ENCODE measurements around the gene HSPA2. TPM values are rescaled to one million over a fixed set of nuclear protein-coding genes. Genes with fewer than 3 reads are reported as not detected.
A peak's percentile ranks its signal among the peaks of the same experiment; 100 is the strongest.
"Not testable (repeated sequence)": the region's sequence is repeated elsewhere in the genome, so short reads cannot be mapped to it uniquely, and the experiment has no call there.

The HSPA2 gene
- polyA plus RNA-seq, 1 donor from 2014 or later: 0.26 TPM

DNA sequence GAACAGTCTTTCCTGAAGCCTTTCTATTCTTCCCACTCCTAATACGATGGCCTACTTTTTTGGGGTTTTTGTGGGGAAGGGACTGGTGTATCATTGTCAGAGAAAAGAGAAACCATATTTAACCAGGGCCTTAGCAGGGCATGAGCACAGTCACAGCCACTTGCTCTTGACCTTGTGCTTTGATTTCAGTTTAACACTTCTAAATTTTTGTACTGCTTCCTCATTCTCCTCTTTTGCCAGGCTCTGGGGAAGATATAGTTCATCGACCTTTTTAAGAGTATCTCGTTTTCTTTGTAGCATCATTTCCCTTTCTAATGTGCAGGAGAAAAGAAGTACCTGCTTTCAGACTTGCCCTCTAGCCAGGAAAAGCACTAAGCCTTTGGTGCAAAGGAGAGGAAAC, 33.8 kb upstream of the HSPA2 start:
- peaks cover 61 to 71% (median 67%) of the 10 kb centered on the region in 3 donors for H3K4me1 Mint-ChIP-seq
- H3K4me3 Mint-ChIP-seq: peak overlapping the region; percentile 96 to 99 (median 97)
- H3K27ac Mint-ChIP-seq: peak overlapping the region; percentile 97 to 100 (median 98)
- peaks cover 0 to 2% (median 0%) of the 10 kb centered on the region in 3 donors for H3K9me3 Mint-ChIP-seq
- no peaks in the 10 kb centered on the region for H3K36me3 Mint-ChIP-seq
- H3K27me3 Mint-ChIP-seq: no peaks in the 10 kb centered on the region

DNA sequence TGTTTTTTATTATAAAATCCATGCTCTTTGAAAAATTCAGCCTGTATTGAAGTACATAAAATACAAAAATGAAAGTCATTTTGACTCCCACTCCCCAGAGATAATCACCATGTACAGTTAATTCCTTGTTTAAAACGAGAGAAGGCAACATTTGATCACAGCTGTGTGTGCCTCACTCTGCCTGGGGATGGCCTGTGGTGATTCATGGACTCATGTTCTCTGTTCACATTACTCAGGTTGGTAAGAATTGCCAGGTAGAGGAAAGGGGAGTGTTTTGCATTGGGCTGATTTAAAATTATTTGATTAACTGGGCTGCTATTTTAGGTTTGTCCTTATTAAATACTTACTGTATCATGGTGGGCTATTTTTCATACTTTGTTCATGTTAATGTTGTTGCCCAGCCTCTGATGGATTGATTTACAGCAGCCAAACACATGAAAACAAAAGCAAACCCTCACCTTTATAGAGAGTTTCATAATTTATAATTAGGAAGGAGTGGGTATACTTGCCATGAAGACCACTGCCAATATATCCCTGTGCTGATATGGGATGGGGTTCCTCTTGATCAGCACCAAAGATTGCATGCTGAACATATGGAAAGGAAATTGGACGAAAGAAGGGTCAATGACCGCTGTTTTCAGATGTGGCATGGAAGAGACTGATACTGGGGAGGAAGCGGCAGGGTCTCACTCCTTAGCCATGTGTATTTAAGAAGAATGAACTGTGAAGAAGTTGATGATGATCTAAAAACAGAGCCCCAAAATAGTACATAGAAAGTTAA, 33.0 kb upstream of the HSPA2 start:
- H3K27ac Mint-ChIP-seq: peak overlapping the region; percentile 97 to 100 (median 98)

DNA sequence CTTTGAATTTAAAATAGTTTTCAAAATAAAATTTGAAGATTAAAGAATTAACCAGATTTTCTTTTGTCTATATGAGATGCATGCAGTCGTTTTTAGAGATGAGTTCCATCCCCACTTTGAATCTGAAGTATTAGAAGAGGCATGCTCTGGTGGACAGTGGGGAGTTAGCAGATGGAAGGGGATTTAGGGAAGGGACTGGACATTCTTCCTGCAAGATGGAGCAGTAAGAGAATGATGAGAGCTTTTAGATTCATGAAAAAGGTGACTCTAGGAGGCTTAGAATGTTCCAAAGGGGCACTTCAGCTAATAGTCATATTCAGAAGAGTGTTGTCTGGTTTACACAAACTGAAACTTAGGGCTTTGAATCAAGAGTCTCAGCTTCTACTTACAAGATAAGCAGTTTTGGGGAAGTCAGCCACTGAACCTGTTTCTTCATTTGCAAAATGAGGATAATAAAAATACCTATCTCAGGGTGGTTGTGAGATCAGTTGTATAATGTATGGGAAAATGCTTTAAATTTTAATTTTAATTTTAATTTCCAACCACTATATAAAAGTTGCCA, 32.2 kb upstream of the HSPA2 start:
- Mint-ChIP-seq H3K4me3 (peak overlapping the region; percentile 51 to 99 (median 97)), H3K9me3 (peaks cover 0 to 2% (median 0%) of the 10 kb centered on the region in 3 donors), H3K27ac (peak overlapping the region; percentile 74 to 100 (median 98)), H3K36me3 (no peaks in the 10 kb centered on the region), H3K27me3 (no peaks in the 10 kb centered on the region), H3K4me1 (peaks cover 55 to 69% (median 66%) of the 10 kb centered on the region in 3 donors)

More for the DNA sequence above, 33.0 kb upstream of the HSPA2 start:
- Mint-ChIP-seq H3K36me3 (no peaks in the 10 kb centered on the region), H3K9me3 (peaks cover 0 to 2% (median 0%) of the 10 kb centered on the region in 3 donors), H3K27me3 (no peaks in the 10 kb centered on the region), H3K4me1 (peaks cover 57 to 66% (median 63%) of the 10 kb centered on the region in 3 donors), H3K4me3 (peak overlapping the region; percentile 96 to 99 (median 97))

DNA sequence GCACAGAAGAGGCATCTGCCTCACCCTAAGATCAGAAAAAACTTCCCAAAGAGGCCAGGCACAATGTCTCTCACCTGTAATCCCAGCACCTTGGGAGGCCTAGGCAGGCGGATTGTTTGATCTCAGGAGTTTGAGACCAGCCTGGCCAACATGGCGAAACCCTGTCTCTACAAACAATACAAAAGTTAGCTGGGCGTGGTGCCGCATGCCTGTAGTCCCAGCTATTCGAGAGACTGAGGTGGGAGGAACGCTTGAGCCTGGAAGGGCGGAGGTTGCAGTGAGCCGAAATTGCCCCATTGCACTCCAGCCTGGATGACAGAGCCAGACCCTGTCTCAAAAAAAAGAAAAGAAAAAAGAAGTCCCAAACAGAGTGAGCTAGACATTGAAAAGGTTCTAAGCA, 31.5 kb upstream of the HSPA2 start:
- no peaks in the 10 kb centered on the region for H3K27me3 Mint-ChIP-seq
- no peaks in the 10 kb centered on the region for H3K9me3 Mint-ChIP-seq
- H3K27ac Mint-ChIP-seq: peak overlapping the region in 2 of 3 donors; percentile 65 to 98
- peak overlapping the region in 3 of 4 donors; percentile 13 to 98 (median 81) for H3K4me3 Mint-ChIP-seq
- H3K4me1 Mint-ChIP-seq: peaks cover 55 to 73% (median 68%) of the 10 kb centered on the region in 3 donors
- H3K36me3 Mint-ChIP-seq: no peaks in the 10 kb centered on the region

DNA sequence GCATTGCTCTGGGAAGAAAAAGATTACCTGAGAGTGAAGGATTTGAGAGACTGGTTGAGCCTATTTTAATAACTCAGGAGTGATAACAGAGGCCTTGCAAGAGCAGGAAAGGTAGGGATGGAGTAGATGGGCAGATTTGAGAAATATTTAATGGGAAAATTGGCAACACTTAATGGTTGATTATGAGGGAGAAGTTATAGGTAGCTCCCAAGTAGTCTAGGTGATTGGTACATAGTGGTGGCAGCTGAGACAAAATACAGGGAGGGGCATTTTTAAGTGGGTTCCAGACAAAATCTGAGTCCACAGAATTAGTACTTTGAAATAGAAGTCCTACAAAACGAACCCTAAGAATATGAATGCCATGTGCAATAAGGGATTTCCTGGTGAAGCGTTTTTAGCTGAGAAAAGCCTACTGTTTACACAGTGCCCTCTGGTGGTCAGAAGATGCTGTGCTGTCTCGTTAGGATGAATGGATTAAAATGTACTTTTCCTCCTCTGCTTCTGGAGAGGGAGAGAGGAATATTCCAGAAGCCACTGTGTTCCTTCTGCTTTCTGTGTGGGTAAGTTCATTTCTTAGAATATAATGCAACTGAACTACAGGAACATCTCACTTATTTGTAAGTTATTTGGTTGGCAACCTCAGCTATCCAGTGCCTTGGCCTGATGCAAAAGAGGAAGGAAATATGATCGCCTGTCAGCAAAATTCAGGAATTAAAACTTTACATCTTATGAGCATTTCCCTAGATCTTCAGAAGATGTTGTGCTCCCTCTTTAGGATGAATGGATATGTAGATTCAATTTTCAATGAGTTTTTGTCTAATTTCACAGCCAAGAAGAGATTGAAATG, 29.5 kb upstream of the HSPA2 start:
- peak overlapping the region; percentile 27 to 83 (median 73) for H3K27ac Mint-ChIP-seq
- H3K36me3 Mint-ChIP-seq: no peaks in the 10 kb centered on the region
- H3K27me3 Mint-ChIP-seq: no peaks in the 10 kb centered on the region
- H3K4me1 Mint-ChIP-seq: peaks cover 56 to 81% (median 74%) of the 10 kb centered on the region in 3 donors
- no peaks in the 10 kb centered on the region for H3K9me3 Mint-ChIP-seq
- H3K4me3 Mint-ChIP-seq: peak overlapping the region in 3 of 4 donors; percentile 24 to 72 (median 41)

DNA sequence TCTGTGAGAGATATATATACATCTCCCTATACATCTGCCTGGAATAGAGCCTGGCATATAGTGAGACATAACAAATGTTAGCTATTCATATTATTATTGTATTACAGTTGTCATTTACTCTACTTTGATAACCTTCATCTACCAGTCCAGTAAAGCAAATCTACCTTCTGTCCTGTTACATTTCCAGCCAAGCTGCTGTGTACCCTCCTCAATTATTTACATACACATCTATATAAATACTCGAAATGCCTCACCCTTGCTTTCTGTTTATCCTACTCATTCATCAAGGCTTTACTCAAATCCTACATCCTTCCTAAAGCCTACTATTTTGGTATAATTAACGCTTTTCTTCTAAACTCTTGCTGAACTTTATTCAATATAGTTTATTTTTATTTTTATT, 27.3 kb upstream of the HSPA2 start:
- no peak overlapping the region for H3K4me3 Mint-ChIP-seq
- H3K36me3 Mint-ChIP-seq: no peaks in the 10 kb centered on the region
- H3K4me1 Mint-ChIP-seq: peaks cover 51 to 79% (median 71%) of the 10 kb centered on the region in 3 donors
- H3K27me3 Mint-ChIP-seq: no peaks in the 10 kb centered on the region
- H3K9me3 Mint-ChIP-seq: no peaks in the 10 kb centered on the region
- H3K27ac Mint-ChIP-seq: no peak overlapping the region

DNA sequence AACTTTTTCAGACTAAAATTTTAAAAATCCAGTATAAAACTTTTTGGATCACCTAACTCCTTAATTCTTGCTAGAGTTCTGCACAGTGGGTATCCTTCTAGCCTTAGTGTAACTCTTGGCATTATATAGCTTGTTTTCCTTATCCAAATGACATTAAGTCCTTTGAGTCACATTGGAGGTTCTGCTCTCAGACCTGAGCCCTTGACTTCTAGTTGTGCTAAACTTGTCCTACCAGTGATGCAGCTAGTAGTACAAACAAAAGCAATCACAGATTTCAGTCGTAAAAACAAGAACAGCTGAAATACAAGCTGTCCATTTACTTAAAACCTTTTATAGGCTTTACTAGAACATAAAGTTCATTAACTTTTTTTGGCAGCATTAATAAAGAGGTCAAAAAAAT, 25.5 kb upstream of the HSPA2 start:
- Mint-ChIP-seq H3K4me3 (no peak overlapping the region), H3K4me1 (peaks cover 41 to 70% (median 57%) of the 10 kb centered on the region in 3 donors), H3K27me3 (no peaks in the 10 kb centered on the region), H3K9me3 (no peaks in the 10 kb centered on the region), H3K27ac (no peak overlapping the region), H3K36me3 (no peaks in the 10 kb centered on the region)

DNA sequence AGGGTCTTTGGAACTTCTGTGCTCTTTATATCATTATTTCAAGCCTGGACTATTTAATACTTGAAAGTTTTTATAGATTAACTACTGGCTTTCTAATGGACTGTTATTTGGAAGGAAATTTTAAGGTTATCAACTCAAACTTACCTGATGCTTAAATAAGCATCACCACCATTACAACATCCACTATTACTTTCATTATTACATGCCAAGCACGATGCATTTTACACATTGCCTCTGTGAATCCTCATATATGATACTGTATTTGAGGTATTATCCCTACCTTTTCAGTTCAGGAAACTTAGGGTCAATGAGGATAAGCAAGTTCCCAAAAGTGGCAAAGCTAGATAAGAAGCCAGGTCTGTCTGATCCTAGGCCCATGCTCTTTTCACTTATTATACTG, 23.6 kb upstream of the HSPA2 start:
- H3K4me1 Mint-ChIP-seq: peaks cover 25 to 53% (median 41%) of the 10 kb centered on the region in 3 donors
- H3K4me3 Mint-ChIP-seq: peak overlapping the region in 1 of 4 donors; percentile 50
- no peaks in the 10 kb centered on the region for H3K27me3 Mint-ChIP-seq
- H3K9me3 Mint-ChIP-seq: no peaks in the 10 kb centered on the region
- peak overlapping the region in 1 of 3 donors; percentile 10 for H3K27ac Mint-ChIP-seq
- H3K36me3 Mint-ChIP-seq: no peaks in the 10 kb centered on the region

DNA sequence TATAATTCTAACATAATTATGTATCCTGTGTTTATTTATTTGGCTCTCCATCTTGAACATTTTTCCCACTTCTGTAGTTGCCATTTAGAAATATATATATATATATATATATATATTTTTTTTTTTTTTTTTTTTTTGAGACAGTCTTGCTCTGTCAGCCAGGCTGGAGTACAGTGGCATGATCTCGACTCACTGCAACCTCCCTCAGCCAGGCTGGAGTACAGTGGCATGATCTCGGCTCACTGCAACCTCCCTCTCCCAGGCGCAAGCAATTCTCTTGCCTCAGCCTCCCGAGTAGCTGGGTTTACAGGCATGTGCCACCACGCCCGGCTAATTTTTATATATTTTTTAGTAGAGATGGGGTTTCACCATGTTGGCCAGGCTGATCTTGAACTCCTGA, 22.9 kb upstream of the HSPA2 start:
- not testable (repeated sequence) for H3K36me3 Mint-ChIP-seq, H3K27ac Mint-ChIP-seq, H3K4me3 Mint-ChIP-seq, H3K9me3 Mint-ChIP-seq, H3K27me3 Mint-ChIP-seq
- H3K4me1 Mint-ChIP-seq: peaks cover 22 to 48% (median 37%) of the 10 kb centered on the region in 3 donors

DNA sequence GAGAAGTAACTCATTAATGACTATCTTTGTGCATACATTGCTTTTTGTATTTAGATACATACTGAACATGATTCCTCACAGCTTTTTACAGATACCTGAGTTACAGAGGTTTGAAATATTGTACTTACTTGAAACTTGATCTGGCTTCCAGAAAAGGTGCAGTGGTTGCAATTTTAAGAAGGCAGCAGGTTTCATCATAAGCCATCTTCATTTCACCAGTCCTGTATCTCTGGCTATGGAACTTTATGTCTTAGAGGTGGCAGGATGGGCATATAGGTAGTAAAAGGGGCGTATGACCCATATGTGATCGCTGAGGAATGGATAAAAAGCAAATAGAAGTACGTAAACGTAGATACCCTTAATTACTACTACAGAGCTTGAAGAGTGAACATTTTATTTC, 22.3 kb upstream of the HSPA2 start:
- Mint-ChIP-seq H3K4me3 (no peak overlapping the region), H3K27ac (no peak overlapping the region), H3K27me3 (no peaks in the 10 kb centered on the region), H3K4me1 (peaks cover 22 to 42% (median 34%) of the 10 kb centered on the region in 3 donors), H3K36me3 (no peaks in the 10 kb centered on the region), H3K9me3 (no peaks in the 10 kb centered on the region)

DNA sequence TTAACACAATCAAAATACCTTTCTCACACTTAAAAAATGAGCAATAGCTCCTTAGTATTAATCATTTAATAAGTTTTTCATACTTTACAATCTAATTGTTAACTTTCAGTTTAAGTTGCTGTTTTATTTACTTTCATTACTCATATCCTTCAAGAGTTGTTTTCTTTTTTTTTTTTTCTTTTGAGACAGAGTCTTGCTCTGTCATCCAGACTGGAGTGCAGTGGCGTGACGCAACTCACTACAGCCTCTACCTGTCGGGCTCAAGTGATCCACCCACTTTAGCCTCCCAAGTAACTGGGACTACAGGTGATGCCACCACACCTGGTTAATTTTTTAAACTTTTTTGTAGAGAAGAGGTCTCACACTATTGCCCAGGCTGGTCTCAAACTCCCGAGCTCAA, 19.8 kb upstream of the HSPA2 start:
- Mint-ChIP-seq H3K27me3 (no peaks in the 10 kb centered on the region), H3K4me3 (no peak overlapping the region), H3K27ac (no peak overlapping the region), H3K4me1 (peaks cover 15 to 25% (median 24%) of the 10 kb centered on the region in 3 donors), H3K9me3 (no peaks in the 10 kb centered on the region), H3K36me3 (peaks cover 3% of the 10 kb centered on the region)

DNA sequence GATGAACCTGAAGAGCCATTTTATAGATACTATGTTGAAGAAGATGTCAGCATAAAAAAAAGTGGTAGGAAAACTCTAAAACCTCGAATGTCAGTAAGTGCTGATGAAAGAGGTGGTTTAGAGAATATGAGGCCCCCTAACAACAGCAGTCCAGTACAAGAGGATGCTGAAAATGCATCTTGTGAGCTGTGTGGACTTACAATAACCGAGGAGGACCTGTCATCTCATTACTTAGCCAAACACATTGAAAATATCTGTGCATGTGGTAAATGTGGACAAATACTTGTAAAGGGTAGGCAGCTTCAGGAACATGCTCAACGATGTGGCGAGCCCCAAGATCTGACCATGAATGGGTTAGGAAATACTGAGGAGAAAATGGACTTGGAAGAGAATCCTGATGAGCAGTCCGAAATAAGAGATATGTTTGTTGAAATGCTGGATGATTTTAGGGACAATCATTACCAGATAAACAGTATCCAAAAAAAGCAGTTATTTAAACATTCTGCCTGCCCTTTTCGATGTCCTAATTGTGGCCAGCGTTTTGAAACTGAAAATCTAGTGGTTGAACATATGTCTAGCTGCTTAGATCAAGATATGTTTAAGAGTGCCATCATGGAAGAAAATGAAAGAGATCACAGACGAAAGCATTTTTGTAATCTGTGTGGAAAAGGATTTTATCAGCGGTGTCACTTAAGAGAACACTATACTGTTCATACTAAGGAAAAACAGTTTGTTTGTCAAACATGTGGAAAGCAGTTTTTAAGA, 17.8 kb upstream of the HSPA2 start:
- no peak overlapping the region for H3K4me3 Mint-ChIP-seq
- no peaks in the 10 kb centered on the region for H3K9me3 Mint-ChIP-seq
- H3K27me3 Mint-ChIP-seq: no peaks in the 10 kb centered on the region
- H3K27ac Mint-ChIP-seq: no peak overlapping the region
- peaks cover 4 to 18% (median 9%) of the 10 kb centered on the region in 3 donors for H3K4me1 Mint-ChIP-seq
- H3K36me3 Mint-ChIP-seq: peaks cover 7% of the 10 kb centered on the region

DNA sequence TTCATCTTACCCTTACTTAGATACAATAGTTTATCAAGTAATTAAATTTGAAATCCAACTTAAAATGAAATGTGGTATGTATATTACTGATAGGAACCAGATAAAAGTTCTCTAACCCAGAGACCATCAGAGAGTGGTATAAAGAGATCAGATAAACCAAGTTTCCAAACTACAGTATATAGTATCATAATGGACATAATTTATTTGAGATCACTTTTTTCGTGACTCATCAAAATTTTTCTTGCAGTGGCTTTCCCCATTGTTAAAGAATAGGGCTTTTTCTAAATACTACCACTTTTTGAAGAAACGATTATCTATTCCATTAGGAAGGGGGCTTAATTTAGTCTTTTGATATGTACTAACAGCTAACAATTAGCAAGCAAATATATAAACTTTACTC, 15.2 kb upstream of the HSPA2 start:
- Mint-ChIP-seq H3K27me3 (no peaks in the 10 kb centered on the region), H3K4me1 (peaks cover 0 to 10% (median 6%) of the 10 kb centered on the region in 3 donors), H3K9me3 (no peaks in the 10 kb centered on the region), H3K4me3 (no peak overlapping the region), H3K36me3 (peaks cover 7% of the 10 kb centered on the region), H3K27ac (peak overlapping the region in 1 of 3 donors; percentile 70)

DNA sequence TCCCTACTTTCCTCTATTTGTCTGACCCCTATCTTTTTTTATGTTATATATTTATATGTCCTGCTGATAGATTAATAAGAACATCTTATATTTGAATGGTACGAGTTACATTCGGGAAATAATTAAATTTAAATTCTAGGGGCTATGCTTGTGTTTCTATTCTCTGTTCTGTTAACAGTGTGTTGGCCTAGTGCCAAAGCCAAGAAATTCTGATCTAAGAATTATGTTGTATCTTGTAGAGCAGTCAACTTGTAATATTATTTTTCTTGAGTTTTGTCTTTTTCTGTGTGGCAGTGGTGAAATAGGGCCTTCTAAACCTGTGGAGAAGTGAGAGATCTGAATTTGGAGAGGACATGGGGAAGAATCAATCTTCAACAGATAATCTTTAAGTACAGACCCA, 9.0 kb upstream of the HSPA2 start:
- Mint-ChIP-seq H3K27ac (no peak overlapping the region), H3K4me1 (peaks cover 0 to 9% (median 2%) of the 10 kb centered on the region in 3 donors), H3K9me3 (no peaks in the 10 kb centered on the region), H3K27me3 (no peaks in the 10 kb centered on the region), H3K36me3 (no peaks in the 10 kb centered on the region), H3K4me3 (no peak overlapping the region)

Data from IgD-negative memory B cell (primary cell).